ENCODE data around the gene ARID5A. TPM values are rescaled to one million over a fixed set of nuclear protein-coding genes. Genes with fewer than 3 reads are reported as not detected.

Gene ARID5A
- total RNA-seq, 1 experiment from 2014 or later = 3.3 TPM

- ChIA-PET POLR2A (no interaction called here), CTCF (no interaction called here)
- no peaks in the 10 kb centered on the region for H3K4me1 ChIP-seq
- intact Hi-C loops (cut with micrococcal nuclease; ENCODE audit: unreplicated experiment) = no loop called here
- no peak for DNase-seq
- Mint-ChIP-seq H3K4me3 (ENCODE audit: unreplicated experiment) (no peak overlapping the region), H3K27ac (ENCODE audit: unreplicated experiment) (no peak overlapping the region), H3K36me3 (ENCODE audit: insufficient read depth, unreplicated experiment) (no peaks in the 10 kb centered on the region), H3K4me1 (ENCODE audit: low read depth, unreplicated experiment) (no peaks in the 10 kb centered on the region), H3K9me3 (ENCODE audit: unreplicated experiment) (no peaks in the 10 kb centered on the region), H3K27me3 (ENCODE audit: insufficient read depth, unreplicated experiment) (no peaks in the 10 kb centered on the region)
- BruUV-seq (replicated peaks) = no TSS peak
- H3K36me3 ChIP-seq (ENCODE audit: control insufficient read depth, insufficient read depth, low read length) = no peaks in the 10 kb centered on the region
- no peaks in the 10 kb centered on the region for H3K27me3 ChIP-seq (replicated peaks; ENCODE audit: control insufficient read depth, insufficient read depth, low read length)
- no peak for TF ChIP-seq CTCF (IDR thresholded peaks at IDR 0.05; ENCODE audit: insufficient read depth in 1 of 2, low read depth in 1 of 2, low read length in 1 of 2, severe bottlenecking in 1 of 2, unreplicated experiment in 1 of 2)
- no peaks in the 10 kb centered on the region for H3K9me3 ChIP-seq
- no peak overlapping the region for H3K4me3 ChIP-seq (ENCODE audit: low read depth, low read length)
Observed at GRCh38 chr2:96525211-96525507, 11.4 kb upstream of the ARID5A start.

- Histone ChIP-seq H3K36me3 (ENCODE audit: control insufficient read depth, insufficient read depth, low read length) (no peaks in the 10 kb centered on the region), H3K4me3 (ENCODE audit: low read depth, low read length) (no peak overlapping the region), H3K9me3 (no peaks in the 10 kb centered on the region), H3K27me3 (replicated peaks; ENCODE audit: control insufficient read depth, insufficient read depth, low read length) (no peaks in the 10 kb centered on the region), H3K4me1 (no peaks in the 10 kb centered on the region)
- BruUV-seq (replicated peaks) = no TSS peak
- CTCF ChIA-PET = no interaction called here
- POLR2A ChIA-PET = no interaction called here
- intact Hi-C loops (cut with micrococcal nuclease; ENCODE audit: unreplicated experiment) = no loop called here
- no peak for TF ChIP-seq CTCF (IDR thresholded peaks at IDR 0.05; ENCODE audit: insufficient read depth in 1 of 2, low read depth in 1 of 2, low read length in 1 of 2, severe bottlenecking in 1 of 2, unreplicated experiment in 1 of 2)
- Mint-ChIP-seq H3K4me3 (ENCODE audit: unreplicated experiment) (no peak overlapping the region), H3K27ac (ENCODE audit: unreplicated experiment) (no peak overlapping the region), H3K27me3 (ENCODE audit: insufficient read depth, unreplicated experiment) (no peaks in the 10 kb centered on the region), H3K4me1 (ENCODE audit: low read depth, unreplicated experiment) (no peaks in the 10 kb centered on the region), H3K9me3 (ENCODE audit: unreplicated experiment) (no peaks in the 10 kb centered on the region), H3K36me3 (ENCODE audit: insufficient read depth, unreplicated experiment) (no peaks in the 10 kb centered on the region)
- DNase-seq = no peak
Observed at GRCh38 chr2:96526101-96526591, 10.4 kb upstream of the ARID5A start.

- no peak for DNase-seq
- no peak overlapping the region for H3K4me3 ChIP-seq (ENCODE audit: low read depth, low read length)
- Mint-ChIP-seq H3K4me3 (ENCODE audit: unreplicated experiment) (no peak overlapping the region), H3K9me3 (ENCODE audit: unreplicated experiment) (no peaks in the 10 kb centered on the region), H3K36me3 (ENCODE audit: insufficient read depth, unreplicated experiment) (no peaks in the 10 kb centered on the region), H3K4me1 (ENCODE audit: low read depth, unreplicated experiment) (no peaks in the 10 kb centered on the region), H3K27ac (ENCODE audit: unreplicated experiment) (no peak overlapping the region), H3K27me3 (ENCODE audit: insufficient read depth, unreplicated experiment) (no peaks in the 10 kb centered on the region)
- intact Hi-C loops (cut with micrococcal nuclease; ENCODE audit: unreplicated experiment) = no loop called here
- BruUV-seq (replicated peaks) = no TSS peak
- ChIA-PET CTCF (no interaction called here), POLR2A (no interaction called here)
- no peak for TF ChIP-seq CTCF (IDR thresholded peaks at IDR 0.05; ENCODE audit: insufficient read depth in 1 of 2, low read depth in 1 of 2, low read length in 1 of 2, severe bottlenecking in 1 of 2, unreplicated experiment in 1 of 2)
- no peaks in the 10 kb centered on the region for H3K27me3 ChIP-seq (replicated peaks; ENCODE audit: control insufficient read depth, insufficient read depth, low read length)
- no peaks in the 10 kb centered on the region for H3K9me3 ChIP-seq
- no peaks in the 10 kb centered on the region for H3K36me3 ChIP-seq (ENCODE audit: control insufficient read depth, insufficient read depth, low read length)
- H3K4me1 ChIP-seq = no peaks in the 10 kb centered on the region
Observed at GRCh38 chr2:96526615-96527285, 9.8 kb upstream of the ARID5A start.
